UCSD-AML1 (cell line): ENCODE data around the gene TMPRSS4.

Experiments
- DNase-seq: peaks from one replicate; lab custom pipeline; 2025; ENCODE audit not compliant: unreplicated experiment; lab: John Stamatoyannopoulos, UW

Gene TMPRSS4

GRCh38 chr11:118076754-118077281 is at the start of gene TMPRSS4:
TSS of gene TMPRSS4 (plus strand) at chr11:118077078. CDS start at chr11:118077303, 225 bp downstream.
- DNase-seq, result no peak

GRCh38 chr11:118027694-118028093 is 49.2 kb upstream of the TMPRSS4 start:
- no peak for DNase-seq

GRCh38 chr11:118028626-118029025 is 48.3 kb upstream of the TMPRSS4 start:
- no peak for DNase-seq

- no peak for DNase-seq
These were observed 43.4 kb upstream of the TMPRSS4 start for GRCh38 chr11:118033443-118033842.

- DNase-seq, result no peak
These were observed 34.7 kb upstream of the TMPRSS4 start for GRCh38 chr11:118042141-118042540.

- DNase-seq, result no peak
These were observed 34.1 kb upstream of the TMPRSS4 start for GRCh38 chr11:118042796-118043195.

- DNase-seq, result no peak
These were observed 31.7 kb upstream of the TMPRSS4 start for GRCh38 chr11:118045191-118045590.

GRCh38 chr11:118046051-118046963 is 30.6 kb upstream of the TMPRSS4 start:
- DNase-seq, result no peak

GRCh38 chr11:118046964-118047700 is 29.7 kb upstream of the TMPRSS4 start:
- DNase-seq, result no peak

- no peak for DNase-seq
These were observed 29.1 kb upstream of the TMPRSS4 start for GRCh38 chr11:118047749-118048148.

- DNase-seq, result no peak
These were observed 28.2 kb upstream of the TMPRSS4 start for GRCh38 chr11:118048472-118049370.

GRCh38 chr11:118049771-118050170 is 27.1 kb upstream of the TMPRSS4 start:
- DNase-seq, result no peak

- DNase-seq, result no peak
These were observed 26.5 kb upstream of the TMPRSS4 start for GRCh38 chr11:118050208-118050891.

GRCh38 chr11:118051136-118051610 is 25.7 kb upstream of the TMPRSS4 start:
- DNase-seq, result no peak

- DNase-seq, result no peak
These were observed 25.0 kb upstream of the TMPRSS4 start for GRCh38 chr11:118051611-118052461.

- DNase-seq, result no peak
These were observed 24.2 kb upstream of the TMPRSS4 start for GRCh38 chr11:118052581-118053206.

- no peak for DNase-seq
These were observed 21.9 kb upstream of the TMPRSS4 start for GRCh38 chr11:118054712-118055640.

- no peak for DNase-seq
These were observed 20.9 kb upstream of the TMPRSS4 start for GRCh38 chr11:118055966-118056365.
